Mammary epithelial cell (primary cell): Measurements from ENCODE around the gene CXCL12.

ENCODE experiments used
- CTCF ChIP-seq, 2 donors: IDR thresholded peaks in 1 of 2; conservative IDR thresholded peaks in 1 of 2; 2 replicates each; pipeline ENCODE4 v1.5.1; 2011 to 2012; ENCODE audit warnings: inconsistent platforms in 2 of 2, low read length in 2 of 2, mild to moderate bottlenecking in 2 of 2, control low read depth in 1 of 2, low read depth in 1 of 2; ENCODE audit not compliant: insufficient read depth in 1 of 2; ENCODE audit errors: extremely low read depth in 1 of 2
- EZH2 ChIP-seq: IDR thresholded peaks from 2 replicates; pipeline ENCODE4 v1.6.1; 2012; ENCODE audit warnings: low read length, inconsistent platforms, borderline replicate concordance

GRCh38 chr10:44394696-44395381 lies 9.9 kb upstream of the CXCL12 start:
- TF ChIP-seq CTCF (conservative IDR thresholded peaks at IDR 0.05 in 1 of 2, IDR thresholded peaks at IDR 0.05 in 1 of 2; ENCODE audit: extremely low read depth in 1 of 2, insufficient read depth in 1 of 2, low read depth in 1 of 2, low read length in 2 of 2) (no peak), EZH2 (no peak)
